Kidney tubule cell (primary cell): ENCODE data around the gene CREB3L4.

Experiments
- DNase-seq: peaks from one replicate; pipeline ENCODE4 v3.0.0-alpha.2; 2018; ENCODE audit warnings: low spot score

The CREB3L4 gene, protein sequence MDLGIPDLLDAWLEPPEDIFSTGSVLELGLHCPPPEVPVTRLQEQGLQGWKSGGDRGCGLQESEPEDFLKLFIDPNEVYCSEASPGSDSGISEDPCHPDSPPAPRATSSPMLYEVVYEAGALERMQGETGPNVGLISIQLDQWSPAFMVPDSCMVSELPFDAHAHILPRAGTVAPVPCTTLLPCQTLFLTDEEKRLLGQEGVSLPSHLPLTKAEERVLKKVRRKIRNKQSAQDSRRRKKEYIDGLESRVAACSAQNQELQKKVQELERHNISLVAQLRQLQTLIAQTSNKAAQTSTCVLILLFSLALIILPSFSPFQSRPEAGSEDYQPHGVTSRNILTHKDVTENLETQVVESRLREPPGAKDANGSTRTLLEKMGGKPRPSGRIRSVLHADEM

DNA sequence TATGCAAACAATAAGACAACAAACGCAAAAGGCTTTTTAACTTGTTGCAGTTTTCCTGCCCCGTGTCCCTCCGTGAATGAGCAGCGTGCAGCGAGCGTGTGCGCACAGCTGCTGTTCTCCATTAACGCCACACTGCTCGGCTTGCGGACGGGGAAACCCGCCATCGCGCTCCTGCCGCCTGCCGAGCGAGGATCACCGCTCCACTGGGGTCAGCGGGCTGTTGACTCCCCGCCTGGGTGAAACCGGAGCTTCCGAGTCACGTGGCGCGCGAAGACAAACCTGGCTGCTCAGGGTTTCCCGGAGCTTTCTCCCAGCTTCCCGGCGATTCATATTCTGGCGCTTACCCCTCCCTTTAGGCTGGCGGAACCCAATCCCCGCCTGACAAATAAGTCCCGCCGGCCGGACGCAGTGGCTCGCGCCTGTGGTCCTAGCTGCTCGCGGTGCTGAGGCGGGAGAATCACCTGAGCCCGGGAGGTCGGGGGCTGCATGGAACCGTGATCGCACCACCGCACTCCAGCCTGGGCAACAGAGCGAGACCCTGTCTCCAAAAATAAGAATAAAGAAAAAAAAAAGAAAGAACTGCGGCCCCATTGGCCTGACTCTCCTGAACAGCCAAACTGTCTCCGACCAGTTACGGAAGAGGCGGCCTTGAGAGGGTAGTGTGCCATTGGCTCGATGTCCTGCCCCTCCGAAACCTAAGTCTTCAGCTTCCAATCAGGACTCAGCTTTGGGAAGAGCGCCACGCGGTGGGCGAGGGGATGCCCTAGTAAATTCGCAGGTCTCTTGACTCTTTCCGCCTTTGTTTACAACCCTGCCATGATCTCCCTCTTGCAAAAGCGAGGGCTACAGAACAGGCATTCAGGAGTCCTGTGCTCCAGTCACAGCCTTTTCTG is at the start of gene CREB3L4:
TSS of gene CREB3L4 (plus strand) at position 796 of the 893 bp plus-strand sequence. CDS start 624 bp downstream, outside the sequence.
- peak; percentile 97 for DNase-seq

DNA sequence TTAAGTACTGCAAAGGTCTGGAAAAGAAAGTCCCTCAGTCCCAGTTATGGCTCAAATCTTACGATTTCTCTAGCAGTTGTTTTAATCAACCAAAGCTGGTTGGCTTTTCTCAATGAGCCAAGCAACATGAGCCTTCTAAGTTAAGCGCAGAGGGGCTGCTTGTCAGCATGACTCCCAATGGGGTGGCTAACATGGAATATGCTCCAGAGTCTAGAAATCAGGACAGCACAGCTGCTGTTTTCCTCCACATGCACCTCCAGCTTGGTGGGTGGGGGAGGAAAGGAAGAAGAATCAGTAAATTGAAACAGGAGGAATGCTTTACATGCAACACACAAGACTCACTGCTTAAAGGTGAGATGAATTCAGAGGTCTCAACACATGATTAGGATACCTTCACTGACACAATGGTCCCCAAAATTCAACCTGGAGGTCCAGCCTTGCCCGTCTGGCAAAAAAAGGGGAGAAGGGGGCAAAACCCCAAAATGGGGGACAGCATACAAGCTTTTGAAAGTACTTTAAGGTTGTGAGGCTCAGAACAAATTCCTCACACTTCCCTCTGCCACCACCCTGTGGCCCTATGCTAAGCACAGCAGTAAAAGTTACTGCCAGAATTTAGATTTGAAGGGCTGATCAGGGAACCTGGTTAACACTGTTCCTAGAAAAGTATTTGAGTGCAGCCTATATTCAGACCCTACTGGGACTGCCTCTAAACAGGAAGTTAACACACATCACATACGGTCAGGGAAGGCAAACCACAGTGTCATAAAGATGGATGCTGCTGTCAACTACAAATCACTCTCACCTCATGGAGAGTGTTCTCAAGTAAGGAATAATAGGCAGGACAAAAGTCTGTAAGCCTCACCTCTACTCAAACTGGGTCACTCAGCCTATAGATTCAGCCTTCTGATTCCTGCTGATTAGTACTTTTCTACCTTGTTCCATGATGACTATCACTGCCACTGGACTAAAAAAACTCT is 47.5 kb upstream of the CREB3L4 start:
- DNase-seq, result peak; percentile 34

DNA sequence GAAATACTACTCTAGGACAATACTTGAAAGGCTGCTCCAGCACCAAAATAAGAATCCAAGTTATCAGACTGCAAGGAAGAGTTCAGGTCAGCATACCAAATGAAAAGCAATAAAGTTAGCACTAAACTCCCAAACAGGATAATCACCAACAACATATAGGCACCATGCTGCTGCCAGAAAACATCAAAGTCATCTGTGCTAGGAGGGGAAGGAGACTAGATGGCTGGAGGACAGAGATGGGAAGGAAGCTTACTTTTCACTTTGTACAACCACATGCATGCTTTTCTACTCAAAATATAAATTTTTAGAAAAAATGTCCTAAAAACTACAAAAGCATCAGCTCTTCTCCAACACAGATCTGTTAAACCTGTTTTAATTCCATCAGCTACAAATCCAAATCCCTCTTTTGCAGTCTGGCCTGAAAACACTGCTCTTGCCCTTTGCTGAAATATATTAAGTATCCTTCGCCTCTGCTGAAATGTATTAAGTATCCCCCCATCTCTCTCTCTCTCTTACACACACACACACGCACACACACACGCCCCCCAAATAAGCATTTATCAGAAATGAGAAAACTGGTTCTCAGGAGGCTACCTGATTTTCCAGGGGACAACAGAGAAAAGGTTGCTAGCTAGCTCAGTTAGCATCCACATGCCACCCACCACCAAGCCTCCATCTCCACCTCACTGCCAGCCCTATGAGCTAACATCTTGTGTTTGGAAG is 46.5 kb upstream of the CREB3L4 start:
- DNase-seq, result no peak

DNA sequence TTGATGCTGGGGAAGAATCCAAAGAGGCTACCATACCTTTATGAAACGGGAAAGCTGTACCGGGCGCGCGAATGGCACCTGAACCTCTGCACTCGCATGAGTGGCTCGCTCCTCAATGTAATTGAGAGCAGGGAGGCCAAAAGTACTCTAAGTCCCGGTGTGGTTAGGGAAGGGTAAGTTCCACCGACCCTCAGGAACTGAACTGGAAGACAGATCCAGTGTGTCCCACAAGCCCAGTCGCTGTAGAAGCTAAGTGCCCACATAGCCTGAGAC is 46.0 kb upstream of the CREB3L4 start:
- peak; percentile 22 for DNase-seq

DNA sequence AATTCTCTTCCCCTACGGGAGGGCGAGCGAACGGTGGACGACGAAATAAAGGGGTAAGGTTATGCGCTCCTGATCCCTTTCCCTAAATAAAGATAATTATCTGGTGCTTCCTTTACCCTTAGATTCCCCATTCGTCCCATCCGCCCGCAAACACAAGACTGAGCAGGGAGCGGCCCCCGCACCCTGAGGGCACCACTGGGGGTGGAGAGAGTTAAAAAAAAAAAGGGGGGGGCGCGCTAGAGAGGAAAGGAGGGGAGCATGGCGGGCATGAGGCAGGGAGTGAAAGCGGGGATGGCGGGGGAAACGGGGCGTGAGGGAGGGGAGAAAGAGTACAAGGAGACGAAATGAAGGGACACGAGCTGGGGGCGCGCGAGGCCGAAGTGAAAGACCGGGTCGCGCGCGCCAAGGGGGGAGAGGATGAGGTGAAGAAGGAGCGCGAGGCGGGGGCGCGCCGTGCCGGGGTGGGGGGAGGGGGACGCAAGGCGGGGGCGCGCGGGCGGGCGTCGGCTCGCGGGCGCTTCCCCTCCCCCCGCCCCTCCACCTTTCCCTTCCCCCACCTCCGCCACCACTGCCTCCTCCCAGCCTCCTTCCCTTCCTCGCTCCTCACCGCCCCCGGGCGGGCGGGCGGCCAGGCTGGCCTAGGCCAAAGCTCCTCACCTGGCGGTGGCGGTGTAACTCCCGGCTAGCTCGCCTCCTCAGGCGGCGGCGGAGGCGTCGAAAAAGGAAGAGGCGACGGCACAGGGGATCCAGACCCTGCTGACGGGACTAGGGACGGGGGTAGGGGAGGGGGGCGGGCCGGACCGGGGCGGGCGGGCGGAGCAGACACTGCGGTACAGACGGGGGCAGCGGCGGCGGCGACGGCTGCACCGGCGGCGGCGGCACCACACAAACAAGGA is 45.4 kb upstream of the CREB3L4 start:
- DNase-seq, result peak; percentile 13

DNA sequence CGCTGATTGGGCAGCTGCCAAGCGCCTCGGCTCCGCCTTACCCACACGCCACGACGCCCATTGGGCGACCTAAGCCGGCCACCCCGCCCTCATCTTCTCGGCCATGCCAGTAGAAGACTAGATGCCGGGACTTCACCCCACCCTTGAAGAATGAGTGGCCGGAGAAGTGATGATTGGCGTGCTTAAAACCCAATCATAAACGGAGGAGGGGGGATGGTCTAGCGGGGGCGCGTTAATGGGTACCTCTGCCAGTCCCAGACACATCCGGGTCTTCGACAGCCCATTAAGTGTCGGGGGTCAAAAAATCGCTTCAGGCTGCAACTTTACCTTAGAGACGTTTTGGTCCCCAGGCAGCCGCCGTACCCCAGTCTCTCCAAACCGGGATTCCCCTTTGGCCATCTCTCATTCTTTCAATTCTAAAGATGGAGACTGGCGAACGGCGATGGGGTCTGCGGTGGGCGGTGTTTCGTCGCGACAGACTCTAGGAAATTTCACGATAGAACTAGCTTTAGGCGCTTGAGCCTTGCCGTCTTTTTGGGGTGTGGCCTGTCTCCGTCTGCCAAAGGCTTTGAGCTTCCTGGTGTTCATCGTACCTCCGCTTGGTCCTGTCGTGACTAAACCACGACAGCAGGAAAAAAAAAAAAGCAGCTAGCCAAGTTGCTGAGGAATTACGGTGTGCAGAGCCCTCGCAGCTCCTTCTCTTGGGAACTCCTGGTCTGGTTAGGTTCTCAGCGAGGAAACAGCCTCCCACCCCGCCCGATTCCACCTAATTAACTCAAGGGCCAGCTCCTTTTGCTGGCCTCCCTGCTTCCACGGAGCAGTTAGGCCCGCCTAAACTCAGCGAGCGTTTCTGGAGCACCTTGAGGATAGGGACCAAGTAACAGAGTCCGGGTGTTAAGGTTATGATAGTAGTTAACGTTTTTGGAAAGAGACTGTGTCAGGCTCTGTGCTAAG is 44.5 kb upstream of the CREB3L4 start, which contains the start of gene GATAD2B:
TSS of gene GATAD2B (minus strand) at position 1 of the 954 bp plus-strand sequence. CDS start 94,625 bp downstream, outside the sequence.
- peak; percentile 100 for DNase-seq

DNA sequence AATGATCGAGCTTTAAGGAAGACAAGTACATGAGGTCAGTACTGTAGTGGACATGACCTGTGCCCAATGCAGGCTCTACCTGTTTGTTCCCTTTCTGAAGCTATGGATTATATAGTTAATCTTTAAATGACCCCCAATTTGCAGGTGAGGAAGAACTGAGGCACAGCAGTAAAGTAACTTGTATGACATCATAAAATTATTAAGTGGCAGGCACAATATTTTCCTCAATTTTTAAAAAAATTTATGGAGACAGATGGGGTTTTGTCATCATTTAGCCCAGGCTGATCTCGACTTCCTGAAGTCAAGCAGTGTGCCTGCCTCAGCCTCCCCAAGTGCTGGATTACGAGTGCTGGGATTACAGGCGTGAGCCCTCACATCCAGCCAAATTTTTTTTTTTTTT is 41.3 kb upstream of the CREB3L4 start:
- no peak for DNase-seq

DNA sequence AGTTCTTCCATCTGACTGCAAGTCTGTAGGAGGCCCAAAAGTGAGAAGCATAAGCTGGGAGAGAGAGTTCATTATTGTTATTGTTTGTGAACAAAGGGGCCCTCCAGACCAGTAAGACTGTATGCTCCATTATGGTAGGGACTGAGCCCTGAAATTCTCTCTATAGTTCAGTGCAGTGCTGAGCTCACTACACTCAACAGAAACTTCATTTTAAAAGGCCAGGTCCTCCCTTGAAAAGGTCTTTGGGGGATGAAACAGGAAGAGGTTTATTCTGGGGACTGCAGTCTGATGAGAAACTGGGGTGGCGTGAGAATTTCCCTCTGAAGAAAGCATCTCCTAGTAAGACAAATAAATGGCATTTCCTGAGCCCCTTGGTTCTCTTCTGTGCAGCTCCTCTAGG is 39.5 kb upstream of the CREB3L4 start:
- DNase-seq, result no peak

DNA sequence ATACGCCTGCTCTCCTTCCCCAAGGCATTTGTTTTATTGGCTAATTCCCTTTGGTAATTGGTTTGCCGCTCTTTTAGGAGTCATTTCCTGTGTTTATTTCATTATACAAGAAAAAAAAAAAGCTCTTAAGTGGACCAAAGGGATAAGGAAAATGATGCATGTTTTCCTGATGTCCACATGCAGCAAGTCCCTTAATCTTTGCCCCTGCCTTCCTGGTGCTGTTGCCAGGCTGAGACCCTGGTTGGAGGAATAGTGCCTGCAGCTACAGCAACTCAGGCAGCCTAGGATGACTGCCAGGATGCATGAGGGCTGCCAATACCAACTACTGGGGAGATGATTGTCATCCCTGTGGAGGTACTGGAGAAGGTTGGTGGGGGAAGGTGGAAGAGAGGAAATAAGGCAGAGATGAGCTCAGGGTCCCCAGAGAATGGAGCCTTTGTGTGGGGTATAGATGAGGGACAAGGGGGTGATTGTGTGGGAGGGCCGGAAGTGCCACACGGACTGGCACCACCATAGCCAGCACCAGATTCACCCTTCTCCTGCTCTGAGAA is 38.8 kb upstream of the CREB3L4 start:
- no peak for DNase-seq

DNA sequence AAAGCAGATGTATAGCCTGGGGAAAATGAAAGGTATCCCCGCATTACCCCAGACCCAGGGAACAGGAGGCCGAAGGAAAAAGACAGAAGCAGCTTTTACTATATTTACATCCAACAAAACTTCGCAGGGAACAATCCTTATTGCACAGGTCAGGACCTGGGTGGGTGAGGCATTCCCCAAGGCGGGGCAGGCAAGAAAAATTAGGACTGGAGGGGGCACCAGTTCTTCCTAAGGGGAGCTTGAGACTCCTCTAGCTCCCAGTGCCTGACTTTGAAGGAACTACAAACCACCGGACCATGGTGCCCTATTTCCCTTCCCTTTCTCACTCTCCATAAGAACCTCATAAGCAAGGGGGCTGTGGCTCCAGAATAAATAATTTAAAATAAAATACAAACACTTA is 38.3 kb upstream of the CREB3L4 start:
- no peak for DNase-seq

DNA sequence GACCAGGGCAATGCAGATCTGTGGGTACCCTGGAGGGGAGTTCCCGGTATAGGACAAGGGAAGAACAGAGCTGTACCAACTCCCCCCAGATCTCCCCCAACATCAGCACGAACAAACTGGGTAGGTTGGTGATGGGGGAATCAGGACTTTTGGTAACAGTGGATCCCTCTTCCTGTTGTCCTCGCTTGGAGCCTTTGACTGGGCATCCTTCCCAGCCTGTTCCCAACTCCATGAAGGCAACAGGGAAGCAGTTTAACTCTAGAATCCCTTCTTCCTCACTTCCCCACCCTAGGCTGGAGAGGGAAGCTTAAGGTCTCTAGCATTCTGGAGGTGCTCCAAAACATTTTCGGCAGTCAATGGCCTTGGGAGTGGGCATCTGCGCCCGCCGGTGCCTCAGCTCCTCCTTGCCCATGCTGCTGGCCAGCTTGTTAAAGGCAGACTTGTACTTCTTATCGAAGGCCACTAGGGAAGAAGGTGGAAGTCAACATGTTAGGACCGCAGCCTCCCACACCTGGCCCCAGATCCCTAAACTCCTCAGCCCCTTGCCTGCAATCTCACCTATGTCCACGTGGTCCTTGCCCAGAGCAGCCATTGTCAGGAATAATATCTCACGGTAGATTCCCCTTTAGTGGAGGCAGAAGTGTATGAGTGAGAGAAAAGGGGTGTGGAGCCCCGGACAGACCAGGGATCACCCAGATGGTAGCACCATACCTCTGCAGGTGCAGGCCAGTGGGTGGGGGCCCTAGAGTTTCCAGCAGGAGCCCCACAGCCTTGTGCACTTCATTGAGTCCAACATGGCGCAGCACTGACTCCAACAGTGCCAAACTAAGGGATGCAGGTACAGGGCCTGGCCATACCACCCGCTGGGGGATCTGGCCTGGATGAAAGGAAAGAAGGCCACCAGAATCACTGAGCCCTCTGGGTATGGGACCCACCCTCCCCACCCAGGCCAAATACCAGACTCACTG is 37.4 kb upstream of the CREB3L4 start:
- no peak for DNase-seq

DNA sequence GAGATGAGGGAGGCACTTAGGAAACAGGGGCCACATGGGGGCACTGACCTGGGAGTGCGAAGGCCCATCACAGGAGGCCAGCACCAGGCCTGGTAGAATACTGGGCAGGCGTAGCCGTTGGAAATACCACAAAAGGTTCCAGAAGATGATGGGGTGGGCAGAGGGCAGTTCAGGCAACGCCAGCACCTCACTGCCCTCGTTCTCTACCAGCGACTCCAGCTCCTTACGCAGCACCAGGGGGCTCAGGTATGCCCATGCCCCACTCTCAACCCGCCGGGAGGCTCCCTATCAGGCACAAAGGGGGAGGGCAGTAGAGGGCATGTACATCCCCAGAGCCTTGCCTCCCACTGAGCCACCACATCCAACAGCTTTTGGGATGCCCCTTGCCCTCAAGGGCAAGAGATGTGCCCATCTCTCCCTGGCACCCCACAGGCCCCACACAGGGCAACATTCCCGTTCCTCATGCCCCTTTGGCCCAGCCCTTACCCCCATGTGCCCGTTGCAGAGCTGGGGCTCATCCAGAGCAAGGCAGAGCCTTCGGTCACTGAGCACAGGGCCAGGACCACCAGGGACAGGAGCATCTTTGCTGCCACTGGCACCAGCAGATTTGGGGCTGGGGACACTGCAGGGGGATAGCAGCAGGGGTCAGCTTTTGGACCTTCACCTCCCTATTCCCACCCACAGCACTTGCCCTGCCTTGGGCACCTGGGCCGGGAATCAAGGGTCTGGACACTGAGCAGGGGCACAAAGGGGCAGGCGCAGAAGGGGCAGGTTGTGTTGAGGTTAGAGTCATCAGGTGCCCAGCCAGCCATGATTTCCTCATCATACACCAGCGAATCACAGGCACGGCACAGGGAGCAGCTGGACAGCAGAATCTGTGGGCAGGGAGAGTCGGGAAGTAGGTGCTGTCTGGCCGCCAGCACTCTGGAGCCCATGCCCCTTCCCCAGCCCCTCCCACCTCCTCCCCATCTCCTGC is 35.3 kb upstream of the CREB3L4 start:
- peak; percentile 55 for DNase-seq

DNA sequence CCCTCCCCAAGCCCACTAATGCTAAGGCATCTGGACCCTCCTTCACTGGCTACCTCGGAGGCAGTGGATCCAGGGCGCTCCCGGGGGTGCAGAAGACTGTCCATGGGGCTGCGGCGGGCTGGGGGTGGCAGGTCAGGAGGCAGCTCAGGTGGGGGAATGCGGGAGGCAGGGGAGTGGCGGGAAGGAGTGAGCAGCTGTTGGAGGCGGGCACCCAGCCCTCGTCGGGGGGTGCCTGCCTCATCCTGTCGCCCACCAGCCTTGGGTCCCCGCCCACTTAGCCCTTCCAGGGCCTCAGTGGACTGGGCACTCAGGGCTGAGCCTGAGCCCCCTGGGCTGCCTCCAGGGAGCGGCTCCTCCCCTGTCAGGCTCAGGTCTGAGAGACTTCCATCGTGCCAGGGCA is 34.3 kb upstream of the CREB3L4 start:
- DNase-seq, result no peak

DNA sequence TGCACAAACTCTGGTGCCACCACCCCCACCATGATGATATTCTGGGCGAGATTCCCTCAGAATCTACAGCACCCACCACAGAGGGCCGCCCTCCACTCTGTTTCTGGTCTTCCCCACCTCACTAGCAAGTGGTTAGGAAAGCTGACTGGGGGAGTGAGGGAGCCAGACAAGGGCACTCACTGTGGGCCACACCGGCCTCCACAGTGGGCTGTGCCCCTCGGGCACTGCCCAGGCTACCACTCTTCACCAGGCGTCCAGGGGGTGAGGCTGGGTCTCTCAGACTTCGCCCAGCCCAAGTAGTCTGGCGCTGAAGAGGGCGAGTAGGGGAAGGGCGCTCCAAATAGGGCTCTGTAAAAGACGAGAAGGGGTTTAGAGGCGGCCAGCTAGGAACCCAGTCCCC is 33.7 kb upstream of the CREB3L4 start:
- no peak for DNase-seq

DNA sequence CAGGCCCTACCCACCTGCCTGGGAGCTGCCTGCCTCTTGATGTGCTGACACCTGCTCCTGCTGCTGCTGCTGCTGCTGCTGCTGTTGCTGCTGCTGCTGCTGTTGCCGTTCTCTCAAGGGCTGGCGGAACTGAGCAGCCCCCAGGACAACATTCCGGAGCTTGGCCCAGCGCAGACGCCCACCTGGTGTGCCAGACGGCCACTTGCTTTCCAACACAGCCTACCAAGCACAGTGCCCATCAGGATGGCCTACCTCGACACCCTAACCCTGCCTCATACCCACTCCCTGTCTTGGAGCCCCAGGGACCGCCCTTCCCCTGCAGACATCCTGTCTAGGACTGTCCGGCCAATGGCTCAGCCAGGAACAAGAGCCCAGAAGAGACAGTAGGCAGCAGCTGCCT is 33.0 kb upstream of the CREB3L4 start:
- DNase-seq, result no peak
